ENCODE measurements around the gene PLXDC2.
"Not testable (repeated sequence)": the region's sequence is repeated elsewhere in the genome, so short reads cannot be mapped to it uniquely, and the experiment has no call there.

Gene PLXDC2

GRCh38 chr10:20191392-20191791 lies 375.2 kb downstream of the PLXDC2 start:
- not testable (repeated sequence) for DNase-seq (ENCODE audit: low read depth, low spot score)

- no peak for DNase-seq (ENCODE audit: low read depth, low spot score)
Observed at GRCh38 chr10:20195076-20195475, 378.8 kb downstream of the PLXDC2 start.

DNA sequence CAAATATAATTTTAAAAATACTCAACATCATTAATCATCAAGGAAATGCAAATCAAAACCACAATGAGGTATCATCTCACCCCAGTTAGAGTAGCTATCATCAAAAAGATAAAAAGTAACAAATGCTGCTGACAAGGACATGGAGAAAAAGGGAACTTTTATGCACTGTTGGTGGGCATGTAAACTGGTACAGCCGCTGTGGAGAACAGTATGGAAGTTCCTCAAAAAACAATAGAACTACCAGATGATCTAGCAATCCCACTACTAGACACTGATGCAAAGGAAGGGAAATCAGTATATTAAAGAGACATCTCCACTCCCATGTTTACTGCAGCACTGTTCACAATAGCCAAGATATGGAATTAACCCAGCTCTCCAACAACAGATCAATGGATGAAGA lies 384.5 kb downstream of the PLXDC2 start:
- DNase-seq (ENCODE audit: low read depth, low spot score), result no peak

DNA sequence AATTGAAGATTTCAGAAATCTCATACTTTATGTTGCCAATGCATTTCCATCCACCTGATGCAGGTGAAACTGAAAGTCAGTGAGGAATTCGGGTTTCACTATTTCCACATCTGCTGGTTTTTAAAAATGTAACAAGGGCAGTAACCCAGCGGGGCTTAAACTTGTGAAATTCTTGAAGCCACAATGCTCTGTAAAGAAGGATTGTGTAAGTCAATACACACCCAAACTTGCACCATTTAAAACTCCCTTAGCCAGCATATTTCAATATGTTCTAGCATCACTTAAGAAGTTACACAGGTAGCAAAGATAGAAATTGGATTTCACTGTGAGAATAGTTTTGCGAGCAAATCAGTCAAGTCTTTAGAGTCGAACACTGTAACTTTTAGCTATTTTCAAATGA lies 386.1 kb downstream of the PLXDC2 start:
- no peak for DNase-seq (ENCODE audit: low read depth, low spot score)

- DNase-seq (ENCODE audit: low read depth, low spot score), result no peak
Observed at GRCh38 chr10:20207653-20208052, 391.4 kb downstream of the PLXDC2 start.

DNA sequence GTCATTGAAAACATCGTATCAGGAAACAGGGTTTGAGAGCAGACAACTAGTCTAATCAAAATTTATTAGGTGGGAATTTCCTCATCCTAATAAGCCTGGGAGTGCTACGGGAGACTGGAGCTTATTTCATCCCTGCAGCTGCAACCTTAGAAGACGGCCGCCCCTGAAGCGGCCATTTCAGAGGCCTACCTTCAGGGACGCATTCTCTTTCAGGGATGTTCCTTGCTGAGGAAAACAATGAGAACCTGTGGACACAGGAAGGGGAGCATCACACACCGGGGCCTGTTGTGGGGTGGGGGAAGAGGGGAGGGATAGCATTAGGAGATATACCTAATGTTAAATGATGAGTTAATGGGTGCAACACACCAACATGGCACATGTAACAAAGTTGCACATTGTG lies 392.9 kb downstream of the PLXDC2 start:
- DNase-seq (ENCODE audit: low read depth, low spot score), result not testable (repeated sequence)

DNA sequence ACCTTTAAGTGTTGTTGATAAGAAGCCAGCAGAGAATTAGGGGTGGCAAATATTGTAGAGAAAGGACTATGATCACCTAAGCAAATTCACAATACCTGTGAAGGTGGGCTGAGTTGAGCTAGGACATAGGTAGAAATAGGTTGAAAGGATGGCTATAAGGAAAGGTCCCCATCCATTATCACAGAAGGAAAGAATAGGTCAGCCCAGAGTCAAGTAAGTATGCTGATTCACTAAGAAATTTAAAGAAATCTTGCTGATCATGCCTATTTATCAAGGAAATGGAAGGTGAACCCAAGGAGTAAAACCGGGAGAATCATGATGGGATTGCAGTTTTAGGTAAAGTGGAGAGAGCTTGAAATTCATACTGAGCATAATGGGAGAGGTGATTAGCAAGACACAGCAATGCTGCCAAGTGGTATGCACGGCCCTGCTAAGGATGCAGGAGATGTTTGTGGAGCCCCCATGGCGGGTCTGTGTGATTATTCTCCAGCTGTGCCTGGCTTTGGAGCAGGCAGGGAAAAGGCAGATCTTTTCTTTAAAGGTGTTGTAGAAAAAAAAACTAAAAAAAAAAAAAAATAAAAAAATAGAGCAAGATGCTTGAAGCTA lies 399.4 kb downstream of the PLXDC2 start:
- no peak for DNase-seq (ENCODE audit: low read depth, low spot score)

GRCh38 chr10:20221356-20221755 lies 405.1 kb downstream of the PLXDC2 start:
- no peak for DNase-seq (ENCODE audit: low read depth, low spot score)

DNA sequence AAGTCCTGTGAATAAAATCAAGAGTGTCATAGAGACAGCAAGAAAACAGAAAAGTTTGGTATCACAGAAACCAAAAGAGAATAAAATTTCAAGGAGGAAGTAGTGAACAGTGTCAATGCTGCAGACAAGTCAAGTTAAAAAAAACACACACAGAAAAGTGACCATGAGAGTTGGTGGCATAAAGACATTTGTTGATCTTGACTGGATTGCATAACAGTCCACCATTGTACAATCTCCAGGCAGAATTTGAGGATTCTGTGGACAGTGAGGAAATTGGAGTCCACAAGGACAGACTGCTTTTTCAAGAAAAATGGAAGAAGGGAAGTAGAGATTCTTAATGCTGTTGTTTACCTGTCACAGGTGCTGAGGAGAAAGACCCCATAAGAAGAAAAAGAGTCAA lies 412.5 kb downstream of the PLXDC2 start:
- no peak for DNase-seq (ENCODE audit: low read depth, low spot score)

- DNase-seq (ENCODE audit: low read depth, low spot score), result no peak
Observed at GRCh38 chr10:20232079-20232705, 416.0 kb downstream of the PLXDC2 start.

GRCh38 chr10:20233423-20233822 lies 417.2 kb downstream of the PLXDC2 start:
- no peak for DNase-seq (ENCODE audit: low read depth, low spot score)

DNA sequence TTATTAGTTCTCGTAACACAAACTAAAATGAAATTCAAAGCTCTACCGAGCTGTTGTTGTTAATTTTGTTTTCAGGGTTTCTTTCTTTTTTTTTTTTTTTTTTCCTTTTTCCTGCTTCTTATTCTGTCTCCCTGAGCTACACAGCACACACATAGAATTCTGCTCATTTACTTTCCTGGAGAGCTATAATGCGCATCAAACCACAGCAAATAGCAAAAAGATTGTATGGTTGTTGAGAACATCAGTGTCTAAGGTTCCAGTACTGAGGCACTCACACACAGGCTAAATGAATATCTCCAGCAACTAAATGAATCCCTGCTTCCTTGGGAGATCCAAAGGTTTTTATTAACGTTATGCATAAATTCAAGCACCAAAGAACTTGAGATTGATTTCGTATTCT lies 418.3 kb downstream of the PLXDC2 start:
- no peak for DNase-seq (ENCODE audit: low read depth, low spot score)

DNA sequence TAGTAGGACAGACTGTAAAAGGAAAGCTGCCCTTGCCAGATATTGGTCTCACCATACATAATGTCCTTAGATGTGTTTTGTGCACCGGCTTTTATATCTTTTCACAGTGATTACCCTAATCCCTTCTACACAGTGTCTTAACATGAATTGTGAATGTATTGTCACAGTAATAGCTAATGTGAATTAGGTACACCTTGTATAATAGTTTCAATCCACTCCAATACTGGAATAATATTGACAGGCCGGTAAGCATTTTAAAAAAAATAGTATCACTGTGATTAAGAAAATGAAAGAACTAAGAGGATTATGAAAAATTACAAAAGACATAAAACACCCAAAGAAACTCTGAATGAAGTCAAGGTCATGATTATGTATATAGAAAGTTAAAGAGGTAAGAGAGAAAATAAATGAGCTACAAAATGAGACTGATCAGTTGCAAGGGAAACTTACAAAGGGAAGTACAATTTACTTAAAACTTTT lies 420.9 kb downstream of the PLXDC2 start:
- no peak for DNase-seq (ENCODE audit: low read depth, low spot score)

DNA sequence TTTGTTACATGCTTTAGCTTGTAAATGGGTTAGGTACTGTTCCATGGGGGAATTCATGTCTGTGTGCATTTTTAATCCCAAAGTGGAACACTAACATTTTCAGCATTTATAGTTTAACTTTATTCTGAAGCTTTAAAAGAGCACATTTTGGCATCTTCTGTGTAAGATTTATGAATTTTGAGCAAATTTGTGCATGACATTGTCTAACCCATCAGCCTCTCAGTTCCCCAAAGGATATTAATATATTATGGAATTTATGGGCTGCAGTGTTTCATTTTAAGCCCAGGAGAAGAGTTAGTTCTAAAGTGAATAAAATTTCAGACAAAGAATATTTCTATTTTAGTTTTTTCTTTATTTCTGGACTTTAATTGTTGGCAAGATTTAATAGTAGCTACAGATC lies 421.4 kb downstream of the PLXDC2 start:
- DNase-seq (ENCODE audit: low read depth, low spot score), result no peak

GRCh38 chr10:20240643-20241042 lies 424.4 kb downstream of the PLXDC2 start:
- DNase-seq (ENCODE audit: low read depth, low spot score), result no peak

DNA sequence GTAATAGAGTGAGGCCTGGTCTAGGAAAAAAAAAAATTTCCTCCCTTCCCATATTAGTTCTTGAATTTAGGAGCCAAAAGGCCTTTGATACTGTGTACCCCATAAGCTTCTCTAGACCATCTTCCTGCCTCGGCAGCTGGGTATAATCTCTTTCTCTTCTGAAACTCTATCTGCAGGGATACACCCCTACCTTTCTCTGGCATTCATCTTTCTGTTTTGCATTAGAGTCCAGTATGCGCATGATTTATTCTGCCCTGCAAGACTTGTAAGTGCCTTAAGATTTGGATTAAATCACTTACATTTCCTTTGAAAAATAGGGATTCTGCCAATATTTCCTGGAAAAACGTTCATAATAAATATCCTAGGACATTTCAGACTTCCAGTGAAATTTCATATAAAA lies 431.2 kb downstream of the PLXDC2 start:
- no peak for DNase-seq (ENCODE audit: low read depth, low spot score)

GRCh38 chr10:20247891-20248708 lies 431.9 kb downstream of the PLXDC2 start:
- no peak for DNase-seq (ENCODE audit: low read depth, low spot score)

- DNase-seq (ENCODE audit: low read depth, low spot score), result no peak
Observed at GRCh38 chr10:20254078-20254477, 437.8 kb downstream of the PLXDC2 start.

DNA sequence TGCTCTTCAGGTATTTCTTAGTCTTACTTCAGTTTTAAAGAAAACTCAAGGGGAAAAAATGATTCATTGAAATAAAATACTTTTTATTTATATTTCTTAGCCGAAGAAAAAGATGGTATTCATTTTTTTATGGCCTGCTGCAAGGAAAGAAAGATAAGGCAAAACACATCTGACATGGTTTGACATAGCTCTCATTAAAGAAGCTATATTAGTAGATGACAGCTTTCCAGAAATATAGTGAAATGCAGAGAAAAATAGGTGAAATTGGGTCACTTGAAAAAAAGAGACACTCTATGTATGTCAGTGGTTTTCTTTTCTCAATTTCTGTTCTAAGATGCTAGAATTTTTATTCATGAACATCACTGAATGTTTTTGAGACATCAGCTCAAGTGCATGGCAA lies 438.3 kb downstream of the PLXDC2 start:
- no peak for DNase-seq (ENCODE audit: low read depth, low spot score)

DNA sequence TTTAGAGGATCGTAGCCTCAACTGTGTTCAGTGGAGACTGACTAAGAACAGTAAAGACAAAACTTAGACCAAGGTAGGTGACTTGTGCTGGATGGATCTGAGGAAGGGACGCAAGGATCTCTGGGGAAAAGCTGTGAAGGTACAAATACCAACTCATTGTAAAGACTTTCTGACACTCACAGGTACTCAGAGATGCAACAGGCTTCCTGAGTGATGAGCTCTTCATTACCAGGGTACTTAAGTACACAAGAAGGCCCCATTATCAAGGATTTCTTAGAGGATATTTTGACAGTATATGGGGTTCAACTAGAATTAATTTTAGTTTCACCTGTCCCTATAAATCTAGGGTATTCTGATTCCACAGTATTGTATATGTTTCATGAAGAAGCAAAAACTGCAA lies 440.7 kb downstream of the PLXDC2 start:
- no peak for DNase-seq (ENCODE audit: low read depth, low spot score)

DNA sequence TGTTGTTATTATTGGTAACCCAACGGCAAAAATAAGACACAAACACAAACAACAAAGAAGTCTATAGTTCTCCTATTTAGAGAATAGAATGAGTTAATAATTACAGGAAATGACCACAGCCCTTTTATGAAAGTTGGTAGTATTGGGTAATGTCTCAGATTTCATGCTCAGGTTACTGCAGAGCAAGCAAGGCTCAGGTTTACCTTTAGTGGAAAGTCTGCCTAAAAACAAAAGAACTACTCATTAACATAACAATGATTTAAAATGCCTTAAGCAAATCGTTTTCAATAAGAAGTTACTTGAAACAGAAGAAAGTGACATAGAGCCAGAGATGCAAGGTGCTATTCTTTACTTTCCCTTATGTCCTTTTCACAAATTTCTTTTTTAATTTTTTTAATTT lies 441.2 kb downstream of the PLXDC2 start:
- no peak for DNase-seq (ENCODE audit: low read depth, low spot score)

GRCh38 chr10:20265146-20265545 lies 448.9 kb downstream of the PLXDC2 start:
- DNase-seq (ENCODE audit: low read depth, low spot score), result no peak

- DNase-seq (ENCODE audit: low read depth, low spot score), result no peak
Observed at GRCh38 chr10:20267734-20268133, 451.5 kb downstream of the PLXDC2 start.
